Measurements from ENCODE around the gene SERPINE1. TPM values are rescaled to one million over a fixed set of nuclear protein-coding genes. Genes with fewer than 3 reads are reported as not detected.

The SERPINE1 gene
- total and polyA plus RNA-seq, 9 donors, result 4.0 to 81.6 (median 19.9) TPM

GRCh38 chr7:101151908-101152651 is 25.2 kb downstream of the SERPINE1 start:
- Histone ChIP-seq H3K36me3 (no peaks in the 10 kb centered on the region), H3K4me3 (no peak overlapping the region), H3K27ac (no peak overlapping the region), H3K9me3 (no peaks in the 10 kb centered on the region), H3K27me3 (no peaks in the 10 kb centered on the region), H3K4me1 (ENCODE audit: insufficient read depth) (peaks cover 10% of the 10 kb centered on the region)
- intact Hi-C loops (cut with DNase I), result no loop called here
- 73 to 84% (median 82%) methylated on average over 2 of the region's 2 CpGs for WGBS, 3 donors
- DNase-seq, result no peak
- TF ChIP-seq EP300 (IDR thresholded peaks at IDR 0.05) (no peak), POLR2A (IDR thresholded peaks at IDR 0.05) (no peak), CTCF (IDR thresholded peaks at IDR 0.05) (no peak)

DNA sequence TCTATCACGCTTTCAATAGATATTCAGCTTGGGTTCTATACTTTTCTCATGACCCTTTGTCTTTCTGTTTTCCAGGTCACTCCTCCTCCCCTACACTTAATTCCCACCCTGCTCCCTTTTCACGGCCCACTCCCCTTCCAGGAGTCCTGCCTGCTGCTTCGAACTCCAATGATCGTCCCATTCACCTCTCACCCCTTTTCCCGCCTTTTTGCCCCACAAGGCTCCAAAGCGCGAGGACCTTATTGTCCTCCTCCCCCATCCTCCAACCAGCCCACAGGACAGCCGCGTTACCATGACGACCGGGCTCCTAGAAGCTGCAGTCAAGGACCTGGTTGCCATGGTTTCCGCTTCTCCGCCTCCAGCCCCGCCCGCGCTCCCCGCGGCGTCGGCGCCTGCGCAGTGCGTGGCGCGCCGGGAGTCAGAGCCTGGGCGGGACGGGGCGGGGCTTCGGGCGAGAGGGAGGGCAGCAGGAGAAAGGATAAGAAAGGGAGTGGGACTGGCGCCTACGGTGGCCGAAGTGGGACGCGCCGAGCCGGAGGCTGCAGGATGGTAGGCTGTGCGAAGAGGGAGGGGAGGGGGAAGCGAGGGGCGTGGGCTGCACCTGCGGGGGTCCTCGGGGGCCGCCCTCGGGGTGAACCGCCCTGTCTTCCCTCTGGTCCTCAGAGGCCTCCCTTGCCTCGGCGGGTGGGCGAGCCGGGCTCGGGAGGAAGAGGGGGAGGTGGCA is 27.2 kb downstream of the SERPINE1 start, which contains the start of gene AP1S1:
AP1S1 (plus strand) TSS at position 508 of the 724 bp plus-strand sequence; CDS start at position 547, 39 bp downstream.
- H3K27me3 ChIP-seq, result no peaks in the 10 kb centered on the region
- H3K9me3 ChIP-seq, result no peaks in the 10 kb centered on the region
- H3K27ac ChIP-seq, result no peak within 1 kb of the TSS
- peak within 1 kb of the TSS; percentile 63 for H3K4me3 ChIP-seq
- no peaks in the 10 kb centered on the region for H3K36me3 ChIP-seq
- peak; percentile 93 to 96 (median 94) for DNase-seq
- intact Hi-C loops (cut with DNase I), result no loop called here
- peaks cover 10% of the 10 kb centered on the region for H3K4me1 ChIP-seq (ENCODE audit: insufficient read depth)
- TF ChIP-seq EP300 (IDR thresholded peaks at IDR 0.05) (no peak), CTCF (IDR thresholded peaks at IDR 0.05) (no peak), POLR2A (IDR thresholded peaks at IDR 0.05) (no peak)
- WGBS, 3 donors, result 2 to 4% (median 4%) methylated on average over 42 to 50 of the region's 51 CpGs

- TF ChIP-seq CTCF (IDR thresholded peaks at IDR 0.05), result no peak
- TF ChIP-seq EP300 (IDR thresholded peaks at IDR 0.05), result no peak
- no peak for TF ChIP-seq POLR2A (IDR thresholded peaks at IDR 0.05)
- H3K9me3 ChIP-seq, result no peaks in the 10 kb centered on the region
- no peaks in the 10 kb centered on the region for H3K27me3 ChIP-seq
- WGBS, 3 donors, result 0% methylated on average over 27 to 34 of the region's 34 CpGs
- H3K4me1 ChIP-seq (ENCODE audit: insufficient read depth), result peaks cover 10% of the 10 kb centered on the region
- H3K4me3 ChIP-seq, result peak overlapping the region; percentile 63
- no peaks in the 10 kb centered on the region for H3K36me3 ChIP-seq
- intact Hi-C loops (cut with DNase I), result no loop called here
- DNase-seq, result no peak
- H3K27ac ChIP-seq, result no peak overlapping the region
These were observed 27.8 kb downstream of the SERPINE1 start for GRCh38 chr7:101154693-101155102.

DNA sequence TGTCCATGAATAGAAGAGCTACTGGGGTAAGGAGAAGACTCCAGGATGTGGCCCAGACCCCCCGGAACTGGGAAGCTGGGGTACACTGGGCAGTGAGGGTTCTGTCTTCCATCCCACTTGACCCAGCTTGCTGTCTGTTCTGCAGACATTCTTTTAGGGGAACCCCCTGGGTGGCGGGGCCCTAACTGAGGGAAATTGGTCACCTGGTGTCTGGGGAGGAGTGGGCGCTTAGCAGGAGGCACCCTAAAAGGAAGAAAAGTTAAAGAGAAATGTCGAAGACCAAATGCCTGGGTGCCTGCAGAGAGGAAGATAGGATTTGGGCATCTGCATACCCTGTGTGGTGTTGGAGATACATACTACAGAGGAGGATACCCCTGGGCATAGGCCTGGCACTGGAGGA is 28.4 kb downstream of the SERPINE1 start:
- Histone ChIP-seq H3K36me3 (no peaks in the 10 kb centered on the region), H3K9me3 (no peaks in the 10 kb centered on the region), H3K4me3 (peak overlapping the region; percentile 63), H3K27me3 (no peaks in the 10 kb centered on the region), H3K27ac (no peak overlapping the region), H3K4me1 (ENCODE audit: insufficient read depth) (peaks cover 10% of the 10 kb centered on the region)
- intact Hi-C loops (cut with DNase I), result no loop called here
- WGBS, 3 donors, result 46 to 57% (median 46%) methylated on average over 4 of the region's 4 CpGs
- TF ChIP-seq POLR2A (IDR thresholded peaks at IDR 0.05), result no peak
- no peak for TF ChIP-seq CTCF (IDR thresholded peaks at IDR 0.05)
- TF ChIP-seq EP300 (IDR thresholded peaks at IDR 0.05), result no peak
- DNase-seq, result no peak
